ENCODE measurements around the gene TTI1.

DNA sequence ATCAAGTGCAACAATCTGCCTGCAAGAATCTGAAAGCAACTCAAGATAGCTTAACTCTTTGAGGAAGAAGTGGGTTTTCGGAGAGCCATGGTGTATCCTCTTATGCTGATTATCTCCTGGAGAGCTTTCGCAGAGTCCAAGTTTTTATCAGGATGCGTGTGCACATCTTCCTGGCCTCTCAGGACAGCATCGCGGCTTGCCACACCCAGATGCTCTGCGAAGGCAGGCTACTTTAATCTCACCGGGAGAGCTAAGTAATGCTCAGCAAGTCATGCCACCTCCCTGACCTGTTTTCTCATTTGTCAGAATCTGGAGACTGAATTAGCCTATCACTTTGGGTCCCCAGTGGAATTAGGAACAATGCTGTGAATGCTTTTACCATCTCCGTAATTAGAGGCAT lies 52.9 kb downstream of the TTI1 start:
- TF ChIP-seq, protein P1, sequence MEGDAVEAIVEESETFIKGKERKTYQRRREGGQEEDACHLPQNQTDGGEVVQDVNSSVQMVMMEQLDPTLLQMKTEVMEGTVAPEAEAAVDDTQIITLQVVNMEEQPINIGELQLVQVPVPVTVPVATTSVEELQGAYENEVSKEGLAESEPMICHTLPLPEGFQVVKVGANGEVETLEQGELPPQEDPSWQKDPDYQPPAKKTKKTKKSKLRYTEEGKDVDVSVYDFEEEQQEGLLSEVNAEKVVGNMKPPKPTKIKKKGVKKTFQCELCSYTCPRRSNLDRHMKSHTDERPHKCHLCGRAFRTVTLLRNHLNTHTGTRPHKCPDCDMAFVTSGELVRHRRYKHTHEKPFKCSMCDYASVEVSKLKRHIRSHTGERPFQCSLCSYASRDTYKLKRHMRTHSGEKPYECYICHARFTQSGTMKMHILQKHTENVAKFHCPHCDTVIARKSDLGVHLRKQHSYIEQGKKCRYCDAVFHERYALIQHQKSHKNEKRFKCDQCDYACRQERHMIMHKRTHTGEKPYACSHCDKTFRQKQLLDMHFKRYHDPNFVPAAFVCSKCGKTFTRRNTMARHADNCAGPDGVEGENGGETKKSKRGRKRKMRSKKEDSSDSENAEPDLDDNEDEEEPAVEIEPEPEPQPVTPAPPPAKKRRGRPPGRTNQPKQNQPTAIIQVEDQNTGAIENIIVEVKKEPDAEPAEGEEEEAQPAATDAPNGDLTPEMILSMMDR (IDR thresholded peaks at IDR 0.05; ENCODE audit: poor library complexity, severe bottlenecking): no peak
- TF ChIP-seq RAD21 (conservative IDR thresholded peaks at IDR 0.05): no peak
- no peak for TF ChIP-seq EP300 (conservative IDR thresholded peaks at IDR 0.05; ENCODE audit: poor library complexity, severe bottlenecking)
- TF ChIP-seq MXI1 (conservative IDR thresholded peaks at IDR 0.05; ENCODE audit: poor library complexity, severe bottlenecking): no peak
- TF ChIP-seq EZH2 (IDR thresholded peaks at IDR 0.05; ENCODE audit: borderline replicate concordance, insufficient read depth, low read length, poor library complexity, severe bottlenecking): no peak
- no peak for TF ChIP-seq POLR2AphosphoS5 (IDR thresholded peaks at IDR 0.05)
- TF ChIP-seq TAF1 (IDR thresholded peaks at IDR 0.05; ENCODE audit: low read depth): no peak
- TF ChIP-seq SMC3 (conservative IDR thresholded peaks at IDR 0.05; ENCODE audit: poor library complexity): no peak
- TF ChIP-seq, protein P2, sequence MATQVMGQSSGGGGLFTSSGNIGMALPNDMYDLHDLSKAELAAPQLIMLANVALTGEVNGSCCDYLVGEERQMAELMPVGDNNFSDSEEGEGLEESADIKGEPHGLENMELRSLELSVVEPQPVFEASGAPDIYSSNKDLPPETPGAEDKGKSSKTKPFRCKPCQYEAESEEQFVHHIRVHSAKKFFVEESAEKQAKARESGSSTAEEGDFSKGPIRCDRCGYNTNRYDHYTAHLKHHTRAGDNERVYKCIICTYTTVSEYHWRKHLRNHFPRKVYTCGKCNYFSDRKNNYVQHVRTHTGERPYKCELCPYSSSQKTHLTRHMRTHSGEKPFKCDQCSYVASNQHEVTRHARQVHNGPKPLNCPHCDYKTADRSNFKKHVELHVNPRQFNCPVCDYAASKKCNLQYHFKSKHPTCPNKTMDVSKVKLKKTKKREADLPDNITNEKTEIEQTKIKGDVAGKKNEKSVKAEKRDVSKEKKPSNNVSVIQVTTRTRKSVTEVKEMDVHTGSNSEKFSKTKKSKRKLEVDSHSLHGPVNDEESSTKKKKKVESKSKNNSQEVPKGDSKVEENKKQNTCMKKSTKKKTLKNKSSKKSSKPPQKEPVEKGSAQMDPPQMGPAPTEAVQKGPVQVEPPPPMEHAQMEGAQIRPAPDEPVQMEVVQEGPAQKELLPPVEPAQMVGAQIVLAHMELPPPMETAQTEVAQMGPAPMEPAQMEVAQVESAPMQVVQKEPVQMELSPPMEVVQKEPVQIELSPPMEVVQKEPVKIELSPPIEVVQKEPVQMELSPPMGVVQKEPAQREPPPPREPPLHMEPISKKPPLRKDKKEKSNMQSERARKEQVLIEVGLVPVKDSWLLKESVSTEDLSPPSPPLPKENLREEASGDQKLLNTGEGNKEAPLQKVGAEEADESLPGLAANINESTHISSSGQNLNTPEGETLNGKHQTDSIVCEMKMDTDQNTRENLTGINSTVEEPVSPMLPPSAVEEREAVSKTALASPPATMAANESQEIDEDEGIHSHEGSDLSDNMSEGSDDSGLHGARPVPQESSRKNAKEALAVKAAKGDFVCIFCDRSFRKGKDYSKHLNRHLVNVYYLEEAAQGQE (IDR thresholded peaks at IDR 0.05; ENCODE audit: borderline replicate concordance): no peak

All from neural cell (in vitro differentiated cells).